Stimulated activated CD8-positive, alpha-beta memory T cell treated with anti-CD3 and anti-CD28 coated beads, Interleukin-7, amount 100 ng/mL, for 4 hours (primary cell): ENCODE data around the gene SPDYE2B.
"Not testable (repeated sequence)": the region's sequence is repeated elsewhere in the genome, so short reads cannot be mapped to it uniquely, and the experiment has no call there.

Experiments used
- DNase-seq, 2 donors: peaks; one replicate each; pipeline ENCODE4 v3.0.0-alpha.2; 2020; ENCODE audit warnings: low read depth in 2 of 2

The SPDYE2B gene

GRCh38 chr7:102642691-102643090 lies 7.4 kb upstream of the SPDYE2B start, which contains the start of gene UPK3BL1:
Gene UPK3BL1, minus strand, starts transcription at chr7:102642791. Its CDS starts 50 bp downstream, at chr7:102642741.
- DNase-seq, result not testable (repeated sequence)

GRCh38 chr7:102643404-102643803 lies 6.7 kb upstream of the SPDYE2B start:
- DNase-seq, result not testable (repeated sequence)

GRCh38 chr7:102647813-102648212 lies 2.3 kb upstream of the SPDYE2B start:
- DNase-seq, result not testable (repeated sequence)

- DNase-seq, result not testable (repeated sequence)
Observed at GRCh38 chr7:102664765-102665164, 14.6 kb downstream of the SPDYE2B start.

GRCh38 chr7:102666850-102667249 lies 16.7 kb downstream of the SPDYE2B start:
- not testable (repeated sequence) for DNase-seq

- not testable (repeated sequence) for DNase-seq
Observed at GRCh38 chr7:102667523-102667922, 17.4 kb downstream of the SPDYE2B start.

- DNase-seq, result not testable (repeated sequence)
Observed at GRCh38 chr7:102671166-102671955, 21.2 kb downstream of the SPDYE2B start, which contains the start of gene POLR2J2. Gene POLR2J2, minus strand, starts transcription at chr7:102671663. Its CDS starts 62 bp downstream, at chr7:102671601.

GRCh38 chr7:102671956-102672307 lies 21.8 kb downstream of the SPDYE2B start:
- DNase-seq, result not testable (repeated sequence)

- not testable (repeated sequence) for DNase-seq
Observed at GRCh38 chr7:102673447-102674067, 23.4 kb downstream of the SPDYE2B start.

GRCh38 chr7:102675545-102675944 lies 25.4 kb downstream of the SPDYE2B start:
- DNase-seq, result not testable (repeated sequence)

- not testable (repeated sequence) for DNase-seq
Observed at GRCh38 chr7:102680780-102681179, 30.7 kb downstream of the SPDYE2B start.

GRCh38 chr7:102682560-102682959 lies 32.4 kb downstream of the SPDYE2B start:
- DNase-seq, result not testable (repeated sequence)

- DNase-seq, result not testable (repeated sequence)
Observed at GRCh38 chr7:102688299-102689036, 38.3 kb downstream of the SPDYE2B start.

- DNase-seq, result not testable (repeated sequence)
Observed at GRCh38 chr7:102689436-102690282, 39.5 kb downstream of the SPDYE2B start.

GRCh38 chr7:102690602-102691001 lies 40.5 kb downstream of the SPDYE2B start:
- not testable (repeated sequence) for DNase-seq

- not testable (repeated sequence) for DNase-seq
Observed at GRCh38 chr7:102694008-102694407, 43.9 kb downstream of the SPDYE2B start.

- not testable (repeated sequence) for DNase-seq
Observed at GRCh38 chr7:102695033-102695552, 45.0 kb downstream of the SPDYE2B start.

GRCh38 chr7:102696009-102696408 lies 45.9 kb downstream of the SPDYE2B start:
- DNase-seq, result not testable (repeated sequence)

- not testable (repeated sequence) for DNase-seq
Observed at GRCh38 chr7:102697642-102698512, 47.8 kb downstream of the SPDYE2B start.
